NB4 (cell line): Measurements from ENCODE around the gene STAM2.
A peak's percentile ranks its signal among the peaks of the same experiment; 100 is the strongest.
"Not testable (repeated sequence)": the region's sequence is repeated elsewhere in the genome, so short reads cannot be mapped to it uniquely, and the experiment has no call there.

Experiments used
- DNase-seq: peaks from one replicate; pipeline ENCODE4 v3.0.0; 2010; ENCODE audit warnings: low read depth
- H3K4me3 ChIP-seq: one replicate; pipeline ENCODE4 v1.5.1; 2011; ENCODE audit warnings: mild to moderate bottlenecking, low read depth, low read length, moderate library complexity
- CTCF ChIP-seq: IDR thresholded peaks from one replicate; pipeline ENCODE4 v1.5.1; 2012; ENCODE audit warnings: low read depth, low read length
- MYC ChIP-seq: IDR thresholded peaks from 2 replicates; pipeline ENCODE4 v1.6.1; 2011; ENCODE audit warnings: low read depth, low read length
- POLR2A ChIP-seq: IDR thresholded peaks from 2 replicates; pipeline ENCODE4 v1.6.1; 2011; ENCODE audit warnings: mild to moderate bottlenecking; ENCODE audit not compliant: insufficient read length; ENCODE audit errors: extremely low read depth
- TF ChIP-seq, protein P1 (sequence below): IDR thresholded peaks from 2 replicates; pipeline ENCODE4 v1.6.1; 2011; ENCODE audit warnings: low read depth, low read length

STAM2 gene

DNA sequence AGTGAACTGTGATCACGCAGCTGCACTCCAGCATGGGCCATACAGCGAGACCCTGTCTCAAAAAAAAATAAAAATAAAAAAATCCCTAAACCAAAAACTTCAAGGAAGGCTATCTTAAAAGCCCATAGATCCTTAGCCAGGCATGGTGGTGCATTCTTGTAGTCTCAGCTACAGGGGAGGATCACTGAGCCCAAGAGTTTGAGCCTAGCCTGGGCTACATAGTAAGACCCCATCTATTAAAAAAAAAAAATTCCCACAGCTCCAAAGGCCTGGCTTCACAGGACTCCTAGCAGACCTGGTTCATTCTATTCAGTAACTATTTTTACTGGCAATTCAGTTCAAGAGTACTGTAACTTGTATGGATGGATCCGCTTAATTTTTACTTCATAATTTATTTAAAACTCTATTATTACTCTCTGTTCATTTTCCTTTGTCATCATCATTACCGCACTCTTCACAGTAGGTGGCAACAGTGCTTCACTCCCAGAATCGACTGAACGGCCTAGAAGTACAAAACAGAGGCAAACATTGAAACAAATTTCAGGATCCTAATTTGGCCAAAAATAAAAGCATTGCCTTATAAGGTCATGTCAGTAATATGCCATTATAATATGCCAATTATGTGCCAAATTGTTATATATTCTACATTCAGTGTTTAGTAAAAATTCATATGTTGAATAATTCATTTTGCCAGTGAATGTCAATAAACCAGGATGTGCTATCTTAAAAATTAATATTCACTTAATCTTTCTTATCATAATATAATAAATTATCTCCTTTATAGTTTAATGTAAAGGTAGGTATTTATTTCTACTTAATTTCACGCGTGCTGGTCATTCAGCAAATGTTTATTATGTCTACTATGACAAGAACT lies 14.3 kb upstream of the STAM2 start:
- no peak overlapping the region for H3K4me3 ChIP-seq
- DNase-seq: peak; percentile 74
- TF ChIP-seq CTCF (peak; percentile 68), POLR2A (no peak)

- H3K4me3 ChIP-seq, DNase-seq: not testable (repeated sequence)
These were observed 11.2 kb upstream of the STAM2 start for GRCh38 chr2:152186808-152187207.

- TF ChIP-seq POLR2A: no peak
- no peak for DNase-seq
- no peak overlapping the region for H3K4me3 ChIP-seq
These were observed 10.7 kb upstream of the STAM2 start for GRCh38 chr2:152186262-152186661.

DNA sequence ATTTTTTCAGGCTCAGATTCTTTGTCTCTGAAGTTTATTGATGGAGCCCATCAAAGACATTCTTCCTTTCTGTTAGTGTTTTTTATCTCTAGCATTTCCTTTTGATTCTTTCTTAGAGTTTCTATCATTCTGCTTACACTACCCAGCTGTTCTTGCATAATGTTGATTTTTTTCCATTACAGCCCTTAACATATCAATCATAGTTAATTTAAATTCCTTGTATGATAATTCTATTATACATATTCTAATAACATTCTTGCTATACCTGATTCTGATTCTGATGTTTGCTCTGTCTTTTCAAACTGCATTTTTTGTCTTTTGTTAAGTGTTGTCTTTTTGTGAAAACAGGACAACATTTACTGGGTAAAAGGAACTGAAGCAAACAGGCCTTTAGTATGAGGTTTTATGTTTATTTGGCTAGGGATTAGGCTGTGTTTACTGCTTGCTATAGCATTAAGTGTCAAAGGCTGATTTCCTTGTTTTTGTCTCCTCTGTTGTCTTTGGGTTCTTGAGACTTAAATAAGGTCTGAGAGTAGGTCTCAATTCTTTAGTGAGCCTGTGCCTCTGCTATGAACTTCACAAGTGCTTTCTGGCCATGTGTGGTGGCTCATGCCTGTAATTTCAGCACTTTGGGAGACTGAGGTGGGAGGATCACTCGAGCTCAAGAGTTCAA lies 8.0 kb upstream of the STAM2 start:
- no peak for DNase-seq
- H3K4me3 ChIP-seq: no peak overlapping the region
- TF ChIP-seq POLR2A (no peak), MYC (no peak), CTCF (no peak)
- TF ChIP-seq, protein P1, sequence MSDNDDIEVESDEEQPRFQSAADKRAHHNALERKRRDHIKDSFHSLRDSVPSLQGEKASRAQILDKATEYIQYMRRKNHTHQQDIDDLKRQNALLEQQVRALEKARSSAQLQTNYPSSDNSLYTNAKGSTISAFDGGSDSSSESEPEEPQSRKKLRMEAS: no peak

GRCh38 chr2:152177667-152178066 lies 2.1 kb upstream of the STAM2 start:
- H3K4me3 ChIP-seq, DNase-seq: not testable (repeated sequence)

GRCh38 chr2:152176113-152176714 lies 651 bp upstream of the STAM2 start:
- DNase-seq: no peak
- H3K4me3 ChIP-seq: peak overlapping the region; percentile 67
- TF ChIP-seq, protein P1: no peak
- TF ChIP-seq MYC (no peak; the same call in 1 of the 2 replicates), POLR2A (no peak), CTCF (no peak)

- peak overlapping the region; percentile 93 for H3K4me3 ChIP-seq
- TF ChIP-seq POLR2A (no peak), CTCF (no peak), MYC (no peak)
- TF ChIP-seq, protein P1: no peak
- DNase-seq: no peak
These were observed 573 bp downstream of the STAM2 start for GRCh38 chr2:152175012-152175367.
